Thyroid gland (tissue), 4 donors: ENCODE data around the gene DOCK3.

ENCODE experiments used
- CTCF ChIP-seq, 6 experiments: fragments of 200-600 bp in 3 of 6; fragments of 450-650 bp in 3 of 6; sonication (generic) in 3 of 6; IDR thresholded peaks; one replicate each; pipeline ENCODE4 v1.5.1; 2016 to 2019; ENCODE audit warnings: antibody characterized with exemption in 6 of 6, mild to moderate bottlenecking in 2 of 6, inconsistent platforms in 1 of 6, moderate library complexity in 1 of 6
- POLR2A ChIP-seq, 2 donors: fragments of 450-650 bp; IDR thresholded peaks; one replicate each; pipeline ENCODE4 v1.6.1; 2017; ENCODE audit warnings: antibody characterized with exemption in 2 of 2, mild to moderate bottlenecking in 2 of 2, moderate library complexity in 1 of 2

DNA sequence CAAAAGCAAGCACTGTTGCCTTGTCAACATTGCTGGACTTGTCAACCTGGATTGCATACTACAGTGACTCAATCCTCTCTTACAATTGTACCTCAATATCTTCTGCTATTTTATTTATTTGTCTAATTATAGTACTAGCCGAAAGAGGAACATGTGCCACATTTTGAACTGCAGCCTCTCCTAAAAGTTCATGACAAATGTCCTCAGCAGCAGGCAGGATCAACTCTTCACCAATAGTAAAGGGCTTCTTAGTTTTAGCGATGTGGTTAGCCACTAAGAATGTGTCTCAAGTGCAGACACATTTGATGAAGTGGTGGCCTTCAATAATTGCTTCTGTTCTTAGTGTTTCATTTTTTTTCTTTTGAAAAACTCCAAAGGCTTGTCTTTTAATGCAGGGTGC, 13.2 kb downstream of the DOCK3 start:
- TF ChIP-seq POLR2A (IDR thresholded peaks at IDR 0.05) (no peak), CTCF (IDR thresholded peaks at IDR 0.05) (no peak)
